NAMALWA (cell line): ENCODE data around the gene LRP2.

ENCODE experiments used
- DNase-seq: peaks from one replicate; pipeline ENCODE4 v3.0.0-alpha.2; 2015; ENCODE audit warnings: low spot score

Gene LRP2

GRCh38 chr2:169240405-169240804 lies 121.9 kb downstream of the LRP2 start:
- no peak for DNase-seq

GRCh38 chr2:169237939-169238338 lies 124.4 kb downstream of the LRP2 start:
- no peak for DNase-seq

GRCh38 chr2:169237286-169237685 lies 125.0 kb downstream of the LRP2 start:
- no peak for DNase-seq

GRCh38 chr2:169232551-169233154 lies 129.7 kb downstream of the LRP2 start:
- DNase-seq = no peak

- no peak for DNase-seq
Measured at GRCh38 chr2:169230204-169230603, 132.1 kb downstream of the LRP2 start.

GRCh38 chr2:169229590-169229989 lies 132.7 kb downstream of the LRP2 start:
- no peak for DNase-seq

- no peak for DNase-seq
Measured at GRCh38 chr2:169225906-169226305, 136.4 kb downstream of the LRP2 start.

GRCh38 chr2:169225233-169225750 lies 137.0 kb downstream of the LRP2 start:
- DNase-seq = no peak

- DNase-seq = no peak
Measured at GRCh38 chr2:169222665-169223064, 139.7 kb downstream of the LRP2 start.

- DNase-seq = peak; percentile 64
Measured at GRCh38 chr2:169221745-169222369, 140.5 kb downstream of the LRP2 start.

- no peak for DNase-seq
Measured at GRCh38 chr2:169210917-169211316, 151.4 kb downstream of the LRP2 start.

- DNase-seq = no peak
Measured at GRCh38 chr2:169208026-169208425, 154.3 kb downstream of the LRP2 start.

GRCh38 chr2:169205176-169205575 lies 157.2 kb downstream of the LRP2 start:
- DNase-seq = no peak

GRCh38 chr2:169203952-169204351 lies 158.4 kb downstream of the LRP2 start:
- DNase-seq = no peak

- no peak for DNase-seq
Measured at GRCh38 chr2:169200756-169201155, 161.6 kb downstream of the LRP2 start.

- no peak for DNase-seq
Measured at GRCh38 chr2:169193618-169194017, 168.7 kb downstream of the LRP2 start.

GRCh38 chr2:169190197-169190775 lies 172.0 kb downstream of the LRP2 start:
- DNase-seq = no peak

GRCh38 chr2:169189132-169189531 lies 173.2 kb downstream of the LRP2 start:
- DNase-seq = no peak

- no peak for DNase-seq
Measured at GRCh38 chr2:169185711-169186110, 176.6 kb downstream of the LRP2 start.

- DNase-seq = no peak
Measured at GRCh38 chr2:169184074-169184473, 178.3 kb downstream of the LRP2 start.

- DNase-seq = no peak
Measured at GRCh38 chr2:169182573-169182972, 179.8 kb downstream of the LRP2 start.

GRCh38 chr2:169178804-169179390 lies 183.4 kb downstream of the LRP2 start:
- no peak for DNase-seq

GRCh38 chr2:169178364-169178763 lies 184.0 kb downstream of the LRP2 start:
- DNase-seq = no peak
